ENCODE measurements around the gene GPR137B.
"Not testable (repeated sequence)": the region's sequence is repeated elsewhere in the genome, so short reads cannot be mapped to it uniquely, and the experiment has no call there.

GPR137B gene

GRCh38 chr1:236143104-236143948 lies 987 bp downstream of the GPR137B start:
- peak; percentile 39 for DNase-seq (ENCODE audit: low spot score)
- no peak for FAIRE-seq

GRCh38 chr1:236144033-236144432 lies 1.7 kb downstream of the GPR137B start:
- FAIRE-seq (no peak), DNase-seq (ENCODE audit: low spot score) (no peak)

GRCh38 chr1:236144446-236145150 lies 2.3 kb downstream of the GPR137B start:
- DNase-seq (ENCODE audit: low spot score) = no peak
- FAIRE-seq = no peak

DNA sequence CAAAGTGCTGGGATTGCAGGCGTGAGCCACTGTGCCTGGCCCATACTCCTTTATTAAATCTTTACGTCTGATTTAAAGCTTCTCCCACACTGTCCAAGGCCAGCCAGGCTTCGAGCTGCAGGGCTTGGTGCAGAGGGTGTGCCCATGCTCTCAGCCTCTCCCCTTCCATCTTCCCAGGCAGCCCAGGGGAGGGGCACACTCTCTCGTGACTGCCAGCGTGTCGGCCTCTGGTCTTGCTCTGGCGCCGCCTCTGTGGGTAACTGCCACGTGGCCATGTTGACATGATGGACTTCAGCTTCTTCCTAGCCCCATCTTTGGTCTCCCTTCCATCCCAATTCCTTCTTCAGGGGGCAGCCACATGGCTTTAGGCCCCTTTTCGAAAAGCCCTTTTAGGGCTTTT lies 4.7 kb downstream of the GPR137B start:
- DNase-seq (ENCODE audit: low spot score) (no peak), FAIRE-seq (no peak)

- DNase-seq (ENCODE audit: low spot score) = no peak
- no peak for FAIRE-seq
Observed at GRCh38 chr1:236147521-236148469, 5.5 kb downstream of the GPR137B start.

GRCh38 chr1:236148470-236148845 lies 6.1 kb downstream of the GPR137B start:
- FAIRE-seq (no peak), DNase-seq (ENCODE audit: low spot score) (no peak)

DNA sequence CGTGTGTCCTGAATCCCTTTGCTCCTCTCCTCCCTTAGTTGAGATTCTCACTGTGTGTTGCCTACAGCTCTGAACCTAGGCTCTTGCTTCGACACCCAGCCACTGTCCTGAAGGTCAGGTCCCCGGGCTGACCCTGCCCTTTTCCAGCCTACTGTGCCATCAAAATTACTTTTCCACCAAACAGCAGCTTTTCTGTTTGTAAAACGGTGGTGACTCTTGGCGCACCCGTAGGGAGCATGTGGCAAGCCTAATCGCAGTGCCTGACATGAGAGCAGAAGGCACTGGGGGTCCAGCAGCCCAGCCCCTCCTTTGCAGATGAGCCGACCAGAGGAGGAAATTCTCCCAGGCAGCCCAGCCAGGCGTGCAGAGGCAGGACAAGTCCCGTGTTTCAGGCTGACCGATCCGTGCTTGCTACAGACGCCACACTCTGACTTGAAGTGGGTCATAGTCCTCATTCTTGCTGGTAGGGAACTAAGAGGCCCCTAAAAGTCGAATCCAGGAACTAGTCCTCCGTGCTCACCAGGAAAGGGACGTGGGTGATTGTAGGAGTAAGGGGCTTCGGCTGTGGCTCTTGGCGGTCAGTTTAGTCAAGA lies 6.8 kb downstream of the GPR137B start:
- DNase-seq (ENCODE audit: low spot score) = no peak
- no peak for FAIRE-seq

GRCh38 chr1:236149696-236150228 lies 7.4 kb downstream of the GPR137B start:
- no peak for DNase-seq (ENCODE audit: low spot score)
- peak; percentile 98 for FAIRE-seq

- FAIRE-seq = no peak
- DNase-seq (ENCODE audit: low spot score) = no peak
Observed at GRCh38 chr1:236150311-236150955, 8.1 kb downstream of the GPR137B start.

DNA sequence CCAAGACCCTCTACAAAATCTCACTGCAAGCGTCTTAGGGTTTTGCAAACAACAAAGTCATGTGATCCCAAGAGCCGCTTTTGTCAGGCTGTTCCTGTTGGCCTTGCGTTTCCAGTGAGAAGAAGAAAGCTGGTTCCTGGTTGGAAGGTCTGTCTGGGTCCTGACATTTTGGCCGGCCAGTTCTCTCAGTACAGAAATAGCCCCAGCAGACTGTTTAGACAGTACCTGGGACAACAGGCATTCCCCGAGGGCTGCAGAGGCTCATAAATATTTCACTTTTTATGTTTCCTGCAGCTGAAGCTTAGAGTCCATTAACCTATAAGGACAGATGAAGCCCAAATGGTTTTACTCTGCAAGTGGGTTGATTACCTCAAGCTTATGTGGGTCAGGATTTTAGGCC lies 8.6 kb downstream of the GPR137B start:
- FAIRE-seq (no peak), DNase-seq (ENCODE audit: low spot score) (no peak)

GRCh38 chr1:236151739-236152424 lies 9.5 kb downstream of the GPR137B start:
- DNase-seq (ENCODE audit: low spot score) (no peak), FAIRE-seq (no peak)

- FAIRE-seq (no peak), DNase-seq (ENCODE audit: low spot score) (no peak)
Observed at GRCh38 chr1:236154126-236154525, 11.8 kb downstream of the GPR137B start.

DNA sequence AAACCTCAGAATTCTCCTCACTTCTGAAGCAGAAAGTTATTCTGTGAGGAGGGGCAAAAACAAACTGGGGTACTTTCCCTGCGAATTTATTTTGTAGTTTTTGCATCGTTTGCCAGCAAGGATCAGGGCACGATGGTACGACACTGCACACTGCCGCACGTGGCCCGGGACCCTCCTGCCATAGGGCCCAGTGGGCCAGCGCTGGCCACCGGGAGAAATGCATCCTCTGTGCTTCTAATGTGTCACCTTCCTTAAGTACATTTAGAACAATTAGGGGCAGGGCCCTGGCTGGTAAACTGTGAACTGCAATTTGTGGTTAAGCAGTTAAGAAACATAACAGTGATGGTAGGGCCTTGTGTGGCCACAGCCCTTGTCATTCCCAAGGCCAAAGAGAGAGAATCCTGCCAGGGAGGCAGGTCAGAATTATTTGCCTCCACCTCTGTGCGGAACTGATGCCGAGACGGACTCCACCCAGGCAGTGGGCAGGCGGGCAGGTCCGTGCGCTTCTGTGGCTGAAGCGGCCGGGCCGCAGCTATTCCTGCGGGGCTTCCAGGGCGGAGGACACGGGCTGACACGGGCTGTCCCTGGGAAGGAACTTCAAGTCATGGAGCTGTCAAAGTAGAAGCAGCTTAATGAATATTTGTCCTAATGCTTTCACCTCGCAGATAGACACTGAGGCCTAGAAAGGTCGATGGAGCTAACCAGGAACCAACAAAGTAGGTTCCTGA lies 12.5 kb downstream of the GPR137B start:
- no peak for DNase-seq (ENCODE audit: low spot score)
- no peak for FAIRE-seq

DNA sequence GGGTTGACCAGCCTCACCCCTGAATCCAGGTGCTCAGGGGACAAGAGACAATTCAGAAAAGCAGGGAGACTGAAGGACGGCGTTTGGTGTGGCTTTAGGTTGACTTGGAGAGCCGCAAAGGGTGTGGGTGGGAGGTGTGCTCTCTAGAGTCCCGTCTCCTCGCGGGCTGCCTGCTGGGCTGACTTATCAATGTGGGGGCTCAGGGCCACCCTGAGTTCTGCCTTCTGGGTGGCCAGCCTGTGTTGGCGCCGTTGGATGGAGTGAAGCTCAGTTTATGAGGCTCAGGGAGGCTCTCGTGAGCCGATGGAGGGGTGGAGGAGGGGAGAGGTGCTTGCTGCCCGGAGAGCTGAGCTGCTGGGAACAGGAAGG lies 13.0 kb downstream of the GPR137B start:
- FAIRE-seq = no peak
- no peak for DNase-seq (ENCODE audit: low spot score)

DNA sequence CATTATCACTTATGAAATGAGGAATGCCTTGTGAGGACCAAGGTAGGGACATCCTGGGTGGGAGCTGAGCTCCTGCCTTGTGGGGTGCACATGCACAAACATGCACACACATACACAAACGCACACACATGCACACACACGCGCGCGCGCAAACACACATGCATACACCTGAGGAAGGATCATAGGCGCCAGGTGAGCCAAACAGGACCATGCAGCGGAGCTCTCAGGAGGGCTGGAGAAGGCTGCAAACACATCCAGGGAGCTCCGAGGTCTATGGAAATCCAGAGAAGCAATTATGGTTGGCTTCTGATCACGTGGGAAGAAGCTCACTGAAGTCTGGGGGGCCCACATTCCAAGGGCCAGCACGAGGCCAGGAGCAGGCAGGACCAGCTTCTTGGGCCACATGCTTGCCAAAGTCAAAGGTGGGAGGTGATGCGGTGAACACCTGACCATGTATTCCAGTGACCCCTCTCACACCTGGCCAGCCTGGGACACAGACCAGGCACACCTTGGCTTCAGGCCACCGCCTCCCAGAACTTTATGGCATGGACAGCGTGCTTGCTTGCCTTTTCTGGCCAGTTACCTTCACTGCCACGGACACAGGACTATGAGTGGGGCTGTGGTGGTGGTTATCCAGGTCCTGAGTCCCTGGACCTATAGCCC lies 13.6 kb downstream of the GPR137B start:
- DNase-seq (ENCODE audit: low spot score) = no peak
- FAIRE-seq = no peak

- DNase-seq (ENCODE audit: low spot score) = no peak
- no peak for FAIRE-seq
Observed at GRCh38 chr1:236156512-236157208, 14.3 kb downstream of the GPR137B start.

GRCh38 chr1:236158072-236158471 lies 15.7 kb downstream of the GPR137B start:
- FAIRE-seq; DNase-seq (ENCODE audit: low spot score): not testable (repeated sequence)

DNA sequence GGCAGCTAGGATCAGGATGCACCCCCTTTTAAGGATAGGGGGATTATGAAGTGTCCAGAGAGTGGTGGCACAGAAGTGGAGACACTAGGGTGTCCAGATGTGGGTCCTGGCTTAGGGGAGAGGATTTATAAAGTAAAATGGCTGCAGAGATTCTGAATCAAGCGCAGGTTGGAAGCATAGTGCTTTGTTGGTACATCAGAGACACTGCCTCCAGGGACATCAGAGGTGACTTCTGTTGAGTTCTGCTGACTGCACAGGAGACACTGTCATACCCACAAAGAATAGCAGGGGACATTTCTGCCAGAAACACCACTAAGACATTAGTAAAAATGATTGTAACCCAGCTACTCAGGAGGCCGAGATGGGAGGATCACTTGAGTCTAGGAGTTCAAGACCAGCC lies 16.4 kb downstream of the GPR137B start:
- DNase-seq (ENCODE audit: low spot score) = no peak
- no peak for FAIRE-seq
